Sigmoid colon (tissue), 4 donors: ENCODE results near the gene HOXB6.

Source experiments
- EP300 ChIP-seq, 4 donors: sonication (generic); formaldehyde crosslinking; IDR thresholded peaks; one replicate each; pipeline ENCODE4 v1.6.1; 2017; ENCODE audit warnings: antibody characterized with exemption in 4 of 4
- TF ChIP-seq, protein P1 (sequence below), 4 experiments: fragments of 450-650 bp in 3 of 4; fragments of 200-600 bp in 1 of 4; IDR thresholded peaks; one replicate each; pipeline ENCODE4 v1.5.1; 2016 to 2019; ENCODE audit warnings: antibody characterized with exemption in 4 of 4, mild to moderate bottlenecking in 3 of 4, moderate library complexity in 2 of 4

DNA sequence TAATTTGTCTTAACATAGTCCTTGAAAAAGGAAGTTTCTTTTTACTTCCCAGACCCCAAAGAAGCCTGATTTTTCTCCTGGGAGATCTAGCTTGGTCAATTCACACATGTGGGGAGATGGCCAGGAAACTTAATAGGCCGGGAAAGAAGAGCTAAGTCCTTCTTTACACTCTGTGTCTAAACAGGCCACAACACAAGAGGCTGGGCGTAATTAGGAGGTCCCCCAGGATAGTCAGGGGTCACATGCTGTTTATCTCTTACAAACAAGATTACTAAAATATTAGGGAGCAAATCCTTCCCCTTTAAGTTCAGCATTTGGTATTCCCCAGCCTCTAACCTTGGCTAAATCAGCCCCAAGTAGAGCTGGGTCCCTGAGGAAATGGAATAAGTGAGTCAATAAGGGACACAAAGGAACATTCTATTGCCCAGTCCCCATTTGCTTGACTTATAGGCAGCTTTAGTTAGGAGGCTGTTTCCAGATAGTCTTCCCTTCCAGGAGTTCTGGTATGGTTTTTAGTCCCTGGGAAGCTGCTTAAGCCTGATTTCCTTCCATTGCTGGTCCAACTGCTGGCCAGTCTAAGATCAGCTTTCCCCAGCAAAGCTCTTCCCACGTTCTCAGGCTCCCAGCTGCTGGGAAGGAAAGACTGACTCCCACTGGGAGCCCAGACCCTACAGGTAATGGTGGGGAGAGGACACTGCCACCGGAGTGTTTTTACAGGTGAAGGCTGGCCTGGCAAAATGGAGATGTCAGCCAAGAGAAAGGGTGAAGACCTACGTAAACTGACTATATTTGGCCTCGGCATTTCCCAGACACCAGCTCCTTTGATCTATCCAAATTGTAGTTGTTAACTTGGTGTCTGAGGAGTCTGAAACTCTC, 35.4 kb upstream of the HOXB6 start:
- TF ChIP-seq, protein P1, sequence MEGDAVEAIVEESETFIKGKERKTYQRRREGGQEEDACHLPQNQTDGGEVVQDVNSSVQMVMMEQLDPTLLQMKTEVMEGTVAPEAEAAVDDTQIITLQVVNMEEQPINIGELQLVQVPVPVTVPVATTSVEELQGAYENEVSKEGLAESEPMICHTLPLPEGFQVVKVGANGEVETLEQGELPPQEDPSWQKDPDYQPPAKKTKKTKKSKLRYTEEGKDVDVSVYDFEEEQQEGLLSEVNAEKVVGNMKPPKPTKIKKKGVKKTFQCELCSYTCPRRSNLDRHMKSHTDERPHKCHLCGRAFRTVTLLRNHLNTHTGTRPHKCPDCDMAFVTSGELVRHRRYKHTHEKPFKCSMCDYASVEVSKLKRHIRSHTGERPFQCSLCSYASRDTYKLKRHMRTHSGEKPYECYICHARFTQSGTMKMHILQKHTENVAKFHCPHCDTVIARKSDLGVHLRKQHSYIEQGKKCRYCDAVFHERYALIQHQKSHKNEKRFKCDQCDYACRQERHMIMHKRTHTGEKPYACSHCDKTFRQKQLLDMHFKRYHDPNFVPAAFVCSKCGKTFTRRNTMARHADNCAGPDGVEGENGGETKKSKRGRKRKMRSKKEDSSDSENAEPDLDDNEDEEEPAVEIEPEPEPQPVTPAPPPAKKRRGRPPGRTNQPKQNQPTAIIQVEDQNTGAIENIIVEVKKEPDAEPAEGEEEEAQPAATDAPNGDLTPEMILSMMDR (IDR thresholded peaks at IDR 0.05) = no peak
- TF ChIP-seq EP300 (IDR thresholded peaks at IDR 0.05) = no peak
